IMR-90 (cell line): Measurements from ENCODE around the gene EIF4E3. TPM values are rescaled to one million over a fixed set of nuclear protein-coding genes. Genes with fewer than 3 reads are reported as not detected.

ENCODE experiments used
- ATAC-seq: fragments of 200-7000 bp; cut with Tn5 transposase; 2 replicates; pipeline ENCODE4 v1.9.1; 2020; ENCODE audit warnings: low read depth, mild to moderate bottlenecking, moderate library complexity
- Bru-seq: library from RNA; stranded (reverse); fragments of 400-500 nt; gene quantifications from one replicate; lab custom pipeline; 2021; lab: Mats Ljungman, UMichigan
- BruChase-seq, 2 experiments: library from RNA; stranded (reverse); fragments of 400-500 nt; gene quantifications; one replicate each; lab custom pipeline; 2021; lab: Mats Ljungman, UMichigan
- BruUV-seq: library from RNA; stranded (reverse); fragments of 400-500 nt; replicated peaks from 2 replicates; lab custom pipeline; 2021; lab: Mats Ljungman, UMichigan
- CTCF ChIA-PET: fragments of 300-600 bp; formaldehyde crosslinking; extraction: SDS; loops from one replicate; lab custom pipeline; 2021; ENCODE audit warnings: antibody characterized with exemption; lab: Yijun Ruan, JAX
- POLR2A ChIA-PET: fragments of 300-600 bp; sonication (Branson Sonifier 250); formaldehyde crosslinking; loops from one replicate; lab custom pipeline; 2022; ENCODE audit warnings: antibody characterized with exemption; ENCODE audit not compliant: unreplicated experiment; lab: Charles Lee
- DNase-seq: peaks from one replicate; pipeline ENCODE4 v3.0.0; 2013
- H2AFZ ChIP-seq: replicated peaks from 2 replicates; pipeline ENCODE3; 2013; ENCODE audit warnings: low read length, mild to moderate bottlenecking; ENCODE audit not compliant: poor library complexity
- H2AK5ac ChIP-seq: 2 replicates; pipeline ENCODE4 v1.6.1; 2013; ENCODE audit warnings: low read depth, low read length, inconsistent platforms
- H2AK9ac ChIP-seq: replicated peaks from 2 replicates; pipeline ENCODE3; 2013; ENCODE audit warnings: mild to moderate bottlenecking, low read depth, low read length, moderate library complexity; ENCODE audit not compliant: poor library complexity
- H2BK120ac ChIP-seq: 2 replicates; pipeline ENCODE4 v1.6.1; 2013; ENCODE audit warnings: low read depth, low read length, inconsistent platforms
- H2BK15ac ChIP-seq: 3 replicates; pipeline ENCODE4 v1.6.1; 2013; ENCODE audit warnings: low read depth, low read length, inconsistent platforms
- H2BK20ac ChIP-seq: 2 replicates; pipeline ENCODE4 v1.6.1; 2013; ENCODE audit warnings: low read depth, mild to moderate bottlenecking, inconsistent platforms, low read length, moderate library complexity
- H2BK5ac ChIP-seq: 2 replicates; pipeline ENCODE4 v1.6.1; 2013; ENCODE audit warnings: mild to moderate bottlenecking, low read depth, low read length, inconsistent platforms; ENCODE audit not compliant: poor library complexity, severe bottlenecking
- H3K14ac ChIP-seq: replicated peaks from 2 replicates; pipeline ENCODE4 v1.6.1; 2013; ENCODE audit warnings: low read depth, low read length, inconsistent platforms
- H3K18ac ChIP-seq: 2 replicates; pipeline ENCODE4 v1.6.1; 2013; ENCODE audit warnings: low read depth, low read length, control low read depth
- H3K23ac ChIP-seq: 2 replicates; pipeline ENCODE4 v1.6.1; 2013; ENCODE audit warnings: low read depth, low read length, inconsistent platforms
- H3K27ac ChIP-seq: 2 replicates; pipeline ENCODE4 v1.5.1; 2013; ENCODE audit warnings: mild to moderate bottlenecking, control low read depth, low read length; ENCODE audit not compliant: insufficient read depth
- H3K27me3 ChIP-seq: 2 replicates; pipeline ENCODE4 v1.6.1; 2013; ENCODE audit warnings: low read length; ENCODE audit not compliant: control insufficient read depth, insufficient read depth
- H3K36me3 ChIP-seq: 2 replicates; pipeline ENCODE4 v1.6.1; 2013; ENCODE audit warnings: low read length, mixed read lengths; ENCODE audit not compliant: control insufficient read depth, insufficient read depth
- H3K4ac ChIP-seq: 2 replicates; pipeline ENCODE4 v1.6.1; 2013; ENCODE audit warnings: low read depth, low read length, inconsistent platforms
- H3K4me1 ChIP-seq: 2 replicates; pipeline ENCODE4 v1.6.1; 2013; ENCODE audit warnings: low read length, mixed read lengths; ENCODE audit not compliant: control insufficient read depth, insufficient read depth
- H3K4me2 ChIP-seq: 2 replicates; pipeline ENCODE4 v1.6.1; 2013; ENCODE audit warnings: low read depth, mild to moderate bottlenecking, control low read depth, low read length, moderate library complexity
- H3K4me3 ChIP-seq: 2 replicates; pipeline ENCODE4 v1.5.1; 2013; ENCODE audit warnings: low read depth, mild to moderate bottlenecking, control low read depth, low read length, moderate library complexity; ENCODE audit not compliant: insufficient read depth
- H3K56ac ChIP-seq: 2 replicates; pipeline ENCODE4 v1.6.1; 2013; ENCODE audit warnings: low read length, inconsistent platforms; ENCODE audit not compliant: insufficient read depth; ENCODE audit errors: extremely low read depth
- H3K79me1 ChIP-seq, 2 experiments: 2 replicates each; pipeline ENCODE4 v1.6.1; 2013; ENCODE audit warnings: low read length in 2 of 2, inconsistent platforms in 1 of 2, low read depth in 1 of 2
- H3K9ac ChIP-seq: 2 replicates; pipeline ENCODE4 v1.6.1; 2013; ENCODE audit warnings: low read depth, low read length, control low read depth
- H3K9me1 ChIP-seq: 2 replicates; pipeline ENCODE4 v1.6.1; 2013; ENCODE audit warnings: low read length, inconsistent platforms; ENCODE audit not compliant: insufficient read depth
- H3K9me3 ChIP-seq: 2 replicates; pipeline ENCODE4 v1.6.1; 2013; ENCODE audit warnings: low read length; ENCODE audit not compliant: control insufficient read depth, insufficient read depth
- H4K20me1 ChIP-seq: 2 replicates; pipeline ENCODE4 v1.6.1; 2013; ENCODE audit warnings: low read length, inconsistent platforms; ENCODE audit not compliant: insufficient read depth
- H4K5ac ChIP-seq: 2 replicates; pipeline ENCODE4 v1.6.1; 2013; ENCODE audit warnings: mild to moderate bottlenecking, low read depth, low read length, control low read depth
- H4K8ac ChIP-seq, 2 experiments: 2 replicates each; pipeline ENCODE4 v1.6.1; 2013; ENCODE audit warnings: low read depth in 2 of 2, low read length in 2 of 2, control low read depth in 1 of 2, inconsistent platforms in 1 of 2
- H4K91ac ChIP-seq: 2 replicates; pipeline ENCODE4 v1.6.1; 2013; ENCODE audit warnings: low read depth, low read length, inconsistent platforms; ENCODE audit not compliant: insufficient read depth
- BHLHE40 ChIP-seq: fragments of 150-350 bp; IDR thresholded peaks from 2 replicates; pipeline ENCODE4 v1.6.1; 2016; ENCODE audit warnings: mild to moderate bottlenecking, low read depth, low read length
- FOS ChIP-seq: fragments of 150-350 bp; IDR thresholded peaks from 2 replicates; pipeline ENCODE4 v1.6.1; 2016; ENCODE audit warnings: low read depth, low read length
- MAZ ChIP-seq: IDR thresholded peaks from 2 replicates; pipeline ENCODE4 v1.6.1; 2012; ENCODE audit warnings: low read depth, mild to moderate bottlenecking, low read length, improper control_type of control experiment, moderate library complexity, borderline replicate concordance
- MXI1 ChIP-seq: IDR thresholded peaks from 2 replicates; pipeline ENCODE4 v1.6.1; 2012; ENCODE audit warnings: low read depth, mild to moderate bottlenecking, low read length, moderate library complexity, borderline replicate concordance
- NFE2L2 ChIP-seq: fragments of 150-350 bp; IDR thresholded peaks from 2 replicates; pipeline ENCODE4 v1.6.1; 2016; ENCODE audit warnings: low read depth, mild to moderate bottlenecking, low read length
- SMC3 ChIP-seq: fragments of 150-350 bp; IDR thresholded peaks from 2 replicates; pipeline ENCODE4 v1.6.1; 2016; ENCODE audit warnings: low read depth, mild to moderate bottlenecking, antibody characterized with exemption, low read length, moderate library complexity
- USF2 ChIP-seq: fragments of 150-350 bp; IDR thresholded peaks from 2 replicates; pipeline ENCODE4 v1.6.1; 2017; ENCODE audit warnings: mild to moderate bottlenecking, antibody characterized with exemption, low read length, low read depth
- WGBS, 2 experiments: methylation state at CpG; one replicate each; pipeline versions ENCODE4 v1.1.5 to v1.1.7; 2013; ENCODE audit warnings: missing lambda C conversion rate in 2 of 2; ENCODE audit not compliant: insufficient read length in 1 of 2; ENCODE audit errors: extremely low coverage in 2 of 2; 5-methylcytosine and 5-hydroxymethylcytosine counted together
- dilution Hi-C: fragments of 300-500 bp; cut with HindIII; formaldehyde crosslinking; loops from one replicate; pipeline ENCODE4 v1.14.3; 2018; ENCODE audit warnings: low sequenced_read_pairs; ENCODE audit not compliant: unreplicated experiment
- in situ Hi-C: fragments of 300-500 bp; cut with MboI; formaldehyde crosslinking; loops from 3 replicates; pipeline ENCODE4 v1.14.3; 2019; ENCODE audit warnings: low sequenced_read_pairs, inconsistent platforms, mixed read lengths
- intact Hi-C: fragments of 100-400 bp; cut with micrococcal nuclease; formaldehyde crosslinking; loops from 2 replicates; pipeline ENCODE4 v1.10.0; 2022
- long read RNA-seq: library from polyadenylated mRNA; unstranded; transcript quantifications from one replicate; pipeline ENCODE4 v2.0.0, GENCODE V29; 2021; ENCODE audit not compliant: unreplicated experiment
- polyA plus RNA-seq, 3 experiments: library from polyadenylated mRNA; depleted of rRNA; stranded (reverse); fragments of >200 nt; gene quantifications; 2 replicates each; pipeline ENCODE4 v1.2.3, GENCODE V29; 2012; ENCODE audit warnings: low replicate concordance in 1 of 3
- total RNA-seq: library from RNA; depleted of rRNA; stranded (reverse); fragments of >200 nt; gene quantifications from 2 replicates; pipeline ENCODE4 v1.2.3, GENCODE V29; 2012; rRNA removed

Gene EIF4E3
- 0.72 and 0.83 TPM in 2 replicates for total RNA-seq
- 0.83 and 1.1 TPM in 2 replicates for polyA plus RNA-seq (2012; rRNA removed)
- 0.16 TPM in 2 replicates for polyA plus RNA-seq (2012; cell fraction: cytosol; rRNA removed)
- 0.04 and 0.45 TPM in 2 replicates for polyA plus RNA-seq (2012; cell fraction: nucleus; rRNA removed; ENCODE audit: low replicate concordance)
- percentile 40 among the genes with signal in this experiment for Bru-seq, nascent RNA
- BruChase-seq, experiment 1, labeled RNA remaining after a 6-hour chase, result percentile 57 among the genes with signal in this experiment
- percentile 46 among the genes with signal in this experiment for BruChase-seq, experiment 2, labeled RNA remaining after a 2-hour chase
- long read RNA-seq, full-length matches to known transcripts, result 12 of 13 reads
- long read RNA-seq, partial matches to known transcripts, result 0 of 13 reads
- long read RNA-seq, other reads (novel, unspliced or antisense), result 1 of 13 reads

- H4K20me1 ChIP-seq, result no peaks in the 10 kb centered on the region
- H2AFZ ChIP-seq, result peak within 1 kb of the TSS; percentile 93
- H4K5ac ChIP-seq, result no peak within 1 kb of the TSS
- no TSS peak for BruUV-seq
- H3K9me3 ChIP-seq, result no peaks in the 10 kb centered on the region
- dilution Hi-C loops, result no loop called here
- peak within 1 kb of the TSS; percentile 87 for H3K23ac ChIP-seq
- H3K79me1 ChIP-seq, result no peaks in the 10 kb centered on the region
- 0 out of 2 replicates have a peak within 1 kb of the TSS, but pooled peaks have one; percentile 56 for H3K14ac ChIP-seq
- peaks cover 4% of the 10 kb centered on the region; the same call in 1 of the 2 replicates for H3K9me1 ChIP-seq
- ATAC-seq (peak; percentile 86), DNase-seq (peak; percentile 4)
- H3K36me3 ChIP-seq, result no peaks in the 10 kb centered on the region
- no peak within 1 kb of the TSS for H2BK5ac ChIP-seq
- CTCF ChIA-PET, result interaction anchor here (0.5 kb wide), 1 partner anchor 1757 kb away, joined by 3 read pairs; no protein-coding TSS in a partner anchor
- peak within 1 kb of the TSS; percentile 87 for H2AK9ac ChIP-seq
- H3K18ac ChIP-seq, result no peak within 1 kb of the TSS
- peak within 1 kb of the TSS in 1 of 2 experiments; percentile 50; a peak in 1 of 4 replicates for H4K8ac ChIP-seq
- POLR2A ChIA-PET, result no interaction called here
- peak within 1 kb of the TSS; percentile 52 for H3K9ac ChIP-seq
- no peak within 1 kb of the TSS; the same call in 1 of the 2 replicates for H3K27ac ChIP-seq
- H2BK15ac ChIP-seq, result no peak within 1 kb of the TSS; the same call in 2 of the 3 replicates
- intact Hi-C loops, result loop anchor here (5.0 kb wide), 1 partner anchor 1097 kb away; no protein-coding TSS in a partner anchor
- TF ChIP-seq MAZ (peak; percentile 6; the same call in 1 of the 2 replicates), USF2 (no peak), FOS (no peak), SMC3 (no peak), NFE2L2 (no peak), BHLHE40 (no peak), MXI1 (no peak)
- peak within 1 kb of the TSS; percentile 59; the same call in 1 of the 2 replicates for H3K4ac ChIP-seq
- peak within 1 kb of the TSS; percentile 23; the same call in 1 of the 2 replicates for H4K91ac ChIP-seq
- in situ Hi-C loops, result loop anchor here (10.0 kb wide), 1 partner anchor 1349 kb away; no protein-coding TSS in a partner anchor
- peaks cover 59% of the 10 kb centered on the region for H3K27me3 ChIP-seq
- H3K4me2 ChIP-seq, result peak within 1 kb of the TSS; percentile 91
- no peak within 1 kb of the TSS for H2BK120ac ChIP-seq
- H2AK5ac ChIP-seq, result no peak within 1 kb of the TSS
- no peak within 1 kb of the TSS for H2BK20ac ChIP-seq
- H3K4me1 ChIP-seq, result peaks cover 2% of the 10 kb centered on the region; the same call in 1 of the 2 replicates
- no peak within 1 kb of the TSS for H3K56ac ChIP-seq
- WGBS, 2 experiments, result 8% methylated on average over 15 of the region's 80 CpGs; no CpG with 5 or more reads in 1 of the 2 experiments
- H3K4me3 ChIP-seq, result peak within 1 kb of the TSS; percentile 70
Observed at GRCh38 chr3:71725271-71725991, at the start of gene EIF4E3. EIF4E3 (minus strand) TSS chr3:71725402; CDS start chr3:71725367, 35 bp downstream.
